Cardiac muscle cell (in vitro differentiated cells and primary cell): ENCODE measurements around the gene GAPVD1. TPM values are rescaled to one million over a fixed set of nuclear protein-coding genes. Genes with fewer than 3 reads are reported as not detected.

Experiments
- DNase-seq, 2 donors: peaks; one replicate each; pipeline versions ENCODE4 v3.0.0 to v3.0.0-alpha.2; 2010 to 2017; ENCODE audit warnings: low read depth in 1 of 2, low spot score in 1 of 2
- H3K27ac ChIP-seq: fragments of 200-600 bp; sonication (generic); 2 replicates; pipeline ENCODE4 v1.5.1; 2016
- H3K27me3 ChIP-seq: fragments of 200-600 bp; sonication (generic); 2 replicates; pipeline ENCODE4 v1.6.0; 2016; ENCODE audit warnings: control low read depth
- H3K36me3 ChIP-seq: fragments of 200-600 bp; sonication (generic); 2 replicates; pipeline ENCODE4 v1.5.1; 2016; ENCODE audit warnings: control low read depth
- H3K4me1 ChIP-seq: fragments of 200-600 bp; sonication (generic); 2 replicates; pipeline ENCODE4 v1.8.1; 2017; ENCODE audit warnings: low read depth, mild to moderate bottlenecking, mixed run types
- H3K4me3 ChIP-seq: fragments of 200-600 bp; sonication (generic); 2 replicates; pipeline ENCODE4 v1.5.1; 2016; ENCODE audit warnings: mild to moderate bottlenecking
- H3K9me3 ChIP-seq: fragments of 200-600 bp; sonication (generic); 2 replicates; pipeline ENCODE4 v1.5.1; 2017; ENCODE audit warnings: low read depth, mild to moderate bottlenecking, control low read depth
- polyA plus RNA-seq: library from polyadenylated mRNA; unstranded; fragments of >200 nt; fragmentation: Nextera tagmentation; extraction: Ambion mirVana; gene quantifications from 2 replicates; pipeline ENCODE4 v1.2.1, GENCODE V29; 2016
- total RNA-seq: library from RNA; depleted of rRNA; stranded (reverse); fragments of >200 nt; gene quantifications from 2 replicates; pipeline ENCODE4 v1.2.3, GENCODE V29; 2016
- TF ChIP-seq, protein P1 (sequence below): IDR thresholded peaks from 2 replicates; pipeline ENCODE4 v1.5.1; 2012; ENCODE audit warnings: low read depth, mild to moderate bottlenecking, low read length

GAPVD1 gene
- total and polyA plus RNA-seq, 2 experiments from 2014 or later: 34.2 to 39.3 TPM

- H3K27ac ChIP-seq: peak overlapping the region; percentile 2
- TF ChIP-seq, protein P1, sequence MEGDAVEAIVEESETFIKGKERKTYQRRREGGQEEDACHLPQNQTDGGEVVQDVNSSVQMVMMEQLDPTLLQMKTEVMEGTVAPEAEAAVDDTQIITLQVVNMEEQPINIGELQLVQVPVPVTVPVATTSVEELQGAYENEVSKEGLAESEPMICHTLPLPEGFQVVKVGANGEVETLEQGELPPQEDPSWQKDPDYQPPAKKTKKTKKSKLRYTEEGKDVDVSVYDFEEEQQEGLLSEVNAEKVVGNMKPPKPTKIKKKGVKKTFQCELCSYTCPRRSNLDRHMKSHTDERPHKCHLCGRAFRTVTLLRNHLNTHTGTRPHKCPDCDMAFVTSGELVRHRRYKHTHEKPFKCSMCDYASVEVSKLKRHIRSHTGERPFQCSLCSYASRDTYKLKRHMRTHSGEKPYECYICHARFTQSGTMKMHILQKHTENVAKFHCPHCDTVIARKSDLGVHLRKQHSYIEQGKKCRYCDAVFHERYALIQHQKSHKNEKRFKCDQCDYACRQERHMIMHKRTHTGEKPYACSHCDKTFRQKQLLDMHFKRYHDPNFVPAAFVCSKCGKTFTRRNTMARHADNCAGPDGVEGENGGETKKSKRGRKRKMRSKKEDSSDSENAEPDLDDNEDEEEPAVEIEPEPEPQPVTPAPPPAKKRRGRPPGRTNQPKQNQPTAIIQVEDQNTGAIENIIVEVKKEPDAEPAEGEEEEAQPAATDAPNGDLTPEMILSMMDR: no peak
- no peaks in the 10 kb centered on the region for H3K9me3 ChIP-seq
- peaks cover 18% of the 10 kb centered on the region for H3K4me1 ChIP-seq
- no peaks in the 10 kb centered on the region for H3K27me3 ChIP-seq
- DNase-seq: no peak
- no peak overlapping the region for H3K4me3 ChIP-seq
- no peaks in the 10 kb centered on the region for H3K36me3 ChIP-seq
Measured at GRCh38 chr9:125377584-125378250, 116.1 kb downstream of the GAPVD1 start.

DNA sequence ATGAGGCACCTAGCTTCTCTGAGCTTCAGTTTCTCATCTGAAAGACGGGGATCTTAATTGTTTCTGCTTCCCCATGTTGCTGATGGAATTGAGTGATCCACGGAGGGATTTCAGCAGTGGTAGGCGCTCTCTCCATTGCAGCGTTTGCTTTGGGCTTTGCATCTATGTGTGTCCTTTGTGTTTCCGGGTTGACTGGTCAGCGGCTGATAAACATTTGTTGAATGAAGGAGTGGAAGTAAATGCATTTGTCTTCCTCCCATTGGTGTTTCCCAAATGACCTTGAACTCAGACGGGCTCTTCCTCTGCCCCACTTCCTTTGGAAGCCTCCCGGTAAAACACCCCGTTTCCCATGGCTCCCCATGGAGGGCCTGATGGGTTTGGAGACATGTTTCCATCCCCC is 117.2 kb downstream of the GAPVD1 start:
- no peaks in the 10 kb centered on the region for H3K27me3 ChIP-seq
- TF ChIP-seq, protein P1: no peak
- DNase-seq: no peak
- peaks cover 18% of the 10 kb centered on the region for H3K4me1 ChIP-seq
- no peaks in the 10 kb centered on the region for H3K36me3 ChIP-seq
- H3K4me3 ChIP-seq: no peak overlapping the region
- H3K9me3 ChIP-seq: no peaks in the 10 kb centered on the region
- no peak overlapping the region for H3K27ac ChIP-seq

DNA sequence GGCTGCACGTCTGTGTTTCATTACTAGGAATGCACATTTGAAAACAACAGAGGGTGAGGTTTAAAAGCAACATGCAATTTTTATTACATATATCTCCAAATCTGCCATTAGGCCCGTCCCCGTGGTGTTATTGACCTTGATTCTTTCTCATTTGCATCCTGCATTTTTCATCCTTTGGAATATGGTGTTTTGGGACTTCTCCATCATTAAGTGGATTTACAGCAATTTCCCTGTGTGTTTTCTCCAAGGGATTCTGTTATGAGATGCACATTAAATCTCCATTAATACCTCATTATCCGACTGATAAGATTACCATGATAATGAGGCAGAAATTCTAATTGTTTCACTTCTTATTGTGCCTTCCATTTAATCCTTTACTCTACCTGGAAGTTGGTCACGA is 117.6 kb downstream of the GAPVD1 start:
- Histone ChIP-seq H3K27ac (no peak overlapping the region), H3K36me3 (no peaks in the 10 kb centered on the region), H3K4me3 (no peak overlapping the region), H3K27me3 (no peaks in the 10 kb centered on the region), H3K9me3 (no peaks in the 10 kb centered on the region), H3K4me1 (peaks cover 18% of the 10 kb centered on the region)
- DNase-seq: no peak
- TF ChIP-seq, protein P1: no peak

DNA sequence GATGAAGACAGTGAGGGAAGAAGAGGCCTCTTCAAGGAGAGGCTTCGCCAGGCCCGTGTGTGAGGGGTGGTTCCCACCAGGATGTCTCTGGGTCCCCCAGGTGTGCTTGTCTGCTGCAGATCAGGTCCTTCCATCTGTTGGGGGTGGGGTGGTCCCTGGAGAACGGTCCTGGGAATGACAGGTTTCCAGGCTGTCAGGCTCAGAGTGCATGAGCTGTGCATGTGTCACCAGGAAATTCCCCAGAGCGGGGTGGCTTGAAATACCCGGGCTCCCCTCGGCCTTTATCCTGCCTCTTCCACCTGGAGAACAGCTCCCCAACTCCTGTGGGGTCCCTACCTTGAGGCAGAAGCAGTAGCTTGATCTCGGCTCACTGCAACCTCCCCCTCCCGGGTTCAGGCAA is 118.8 kb downstream of the GAPVD1 start:
- H3K36me3 ChIP-seq: no peaks in the 10 kb centered on the region
- H3K27ac ChIP-seq: no peak overlapping the region
- no peak overlapping the region for H3K4me3 ChIP-seq
- DNase-seq: no peak
- no peaks in the 10 kb centered on the region for H3K27me3 ChIP-seq
- TF ChIP-seq, protein P1: no peak
- no peaks in the 10 kb centered on the region for H3K9me3 ChIP-seq
- H3K4me1 ChIP-seq: peaks cover 18% of the 10 kb centered on the region

- no peak for DNase-seq
- TF ChIP-seq, protein P1: no peak
- Histone ChIP-seq H3K27me3 (no peaks in the 10 kb centered on the region), H3K27ac (no peak overlapping the region), H3K36me3 (no peaks in the 10 kb centered on the region), H3K4me3 (no peak overlapping the region), H3K9me3 (no peaks in the 10 kb centered on the region), H3K4me1 (no peaks in the 10 kb centered on the region)
Measured at GRCh38 chr9:125387861-125388524, 126.4 kb downstream of the GAPVD1 start.
